Uterus (tissue), 4 donors: ENCODE results near the gene P2RY11. TPM values are rescaled to one million over a fixed set of nuclear protein-coding genes. Genes with fewer than 3 reads are reported as not detected.

Source experiments
- DNase-seq, 2 donors: peaks; one replicate each; pipeline ENCODE4 v3.0.0-alpha.2; 2019 to 2020
- H3K27ac ChIP-seq, 2 donors: fragments of 200-600 bp; sonication (generic); 1 replicate in 1 of 2; 2 replicates in 1 of 2; pipeline ENCODE4 v1.5.1; 2016 to 2018
- H3K27me3 ChIP-seq, 2 donors: fragments of 200-600 bp; sonication (generic); one replicate each; pipeline ENCODE4 v1.5.1; 2018 to 2019; ENCODE audit warnings: control low read depth in 1 of 2
- H3K36me3 ChIP-seq, 2 donors: fragments of 200-600 bp; sonication (generic); one replicate each; pipeline ENCODE4 v1.5.1; 2019; ENCODE audit warnings: control low read depth in 1 of 2
- H3K4me1 ChIP-seq, 2 donors: fragments of 200-600 bp; sonication (generic); one replicate each; pipeline ENCODE4 v1.5.1; 2018 to 2019; ENCODE audit warnings: control low read depth in 1 of 2
- H3K4me3 ChIP-seq, 2 donors: fragments of 200-600 bp; sonication (generic); 1 replicate in 1 of 2; 2 replicates in 1 of 2; pipeline ENCODE4 v1.5.1; 2018 to 2019; ENCODE audit warnings: mild to moderate bottlenecking in 1 of 2
- H3K9me3 ChIP-seq, 2 donors: fragments of 200-600 bp; sonication (generic); one replicate each; pipeline ENCODE4 v1.5.1; 2019; ENCODE audit warnings: control low read depth in 1 of 2
- CTCF ChIP-seq, 4 experiments: fragments of 200-600 bp in 2 of 4; fragments of 450-650 bp in 2 of 4; sonication (generic) in 2 of 4; IDR thresholded peaks; one replicate each; pipeline ENCODE4 v1.5.1; 2016 to 2019; ENCODE audit warnings: antibody characterized with exemption in 4 of 4, mild to moderate bottlenecking in 2 of 4, moderate library complexity in 1 of 4
- POLR2A ChIP-seq, 2 donors: fragments of 450-650 bp; IDR thresholded peaks; one replicate each; pipeline ENCODE4 v1.6.1; 2016; ENCODE audit warnings: antibody characterized with exemption in 2 of 2, mild to moderate bottlenecking in 1 of 2, moderate library complexity in 1 of 2
- intact Hi-C: fragments of 100-400 bp; cut with DNase I; formaldehyde crosslinking; loops from one replicate; pipeline ENCODE4 v1.15.1; 2023; ENCODE audit warnings: low total_unique reads
- total RNA-seq, 4 donors: library from RNA; depleted of rRNA in 3 of 4; stranded (reverse); fragments of >200 nt in 3 of 4; gene quantifications; one replicate each; pipeline versions ENCODE4 v1.1.0 to v1.2.4, GENCODE V29; 2014 to 2023
- donor health status: DM: yes; HTN: yes; CAD: no.

Gene P2RY11
- total RNA-seq, 4 donors from 2014 or later = 0.51 to 19.1 (median 4.4) TPM

- Histone ChIP-seq H3K27me3 (no peaks in the 10 kb centered on the region), H3K9me3 (no peaks in the 10 kb centered on the region), H3K4me1 (peaks cover 0 to 7% of the 10 kb centered on the region in 2 donors), H3K27ac (no peak overlapping the region), H3K36me3 (no peaks in the 10 kb centered on the region), H3K4me3 (no peak overlapping the region)
- TF ChIP-seq CTCF (IDR thresholded peaks at IDR 0.05) (no peak), POLR2A (IDR thresholded peaks at IDR 0.05) (no peak)
- intact Hi-C loops = no loop called here
- DNase-seq = no peak
Observed at GRCh38 chr19:10116085-10116865, 4.8 kb downstream of the P2RY11 start.

- peaks cover 0 to 7% of the 10 kb centered on the region in 2 donors for H3K4me1 ChIP-seq
- no peak overlapping the region for H3K27ac ChIP-seq
- intact Hi-C loops = no loop called here
- DNase-seq = no peak
- no peak overlapping the region for H3K4me3 ChIP-seq
- H3K27me3 ChIP-seq = no peaks in the 10 kb centered on the region
- H3K36me3 ChIP-seq = no peaks in the 10 kb centered on the region
- no peaks in the 10 kb centered on the region for H3K9me3 ChIP-seq
- no peak for TF ChIP-seq POLR2A (IDR thresholded peaks at IDR 0.05)
- no peak for TF ChIP-seq CTCF (IDR thresholded peaks at IDR 0.05)
Observed at GRCh38 chr19:10116866-10117616, 5.5 kb downstream of the P2RY11 start.

GRCh38 chr19:10118960-10119359 lies 7.5 kb downstream of the P2RY11 start:
- Histone ChIP-seq H3K4me1 (peaks cover 0 to 7% of the 10 kb centered on the region in 2 donors), H3K9me3 (no peaks in the 10 kb centered on the region), H3K27me3 (no peaks in the 10 kb centered on the region), H3K27ac (peak overlapping the region; percentile 78 to 84), H3K36me3 (no peaks in the 10 kb centered on the region), H3K4me3 (peak overlapping the region; percentile 92)
- no peak for DNase-seq
- intact Hi-C loops = no loop called here
- no peak for TF ChIP-seq CTCF (IDR thresholded peaks at IDR 0.05)
- TF ChIP-seq POLR2A (IDR thresholded peaks at IDR 0.05) = no peak

- Histone ChIP-seq H3K4me1 (peaks cover 0 to 7% of the 10 kb centered on the region in 2 donors), H3K4me3 (peak overlapping the region in 1 of 2 donors; percentile 25)
- intact Hi-C loops = no loop called here
Observed at GRCh38 chr19:10120538-10121189, 9.2 kb downstream of the P2RY11 start.

More at GRCh38 chr19:10120538-10121189, 9.2 kb downstream of the P2RY11 start:
- Histone ChIP-seq H3K36me3 (no peaks in the 10 kb centered on the region), H3K27ac (peak overlapping the region; percentile 63 to 78), H3K9me3 (no peaks in the 10 kb centered on the region), H3K27me3 (no peaks in the 10 kb centered on the region)
- TF ChIP-seq POLR2A (IDR thresholded peaks at IDR 0.05) (no peak), CTCF (IDR thresholded peaks at IDR 0.05) (no peak)
- peak in 1 of 2 donors; percentile 28 for DNase-seq
